Trophoblast cell (in vitro differentiated cells and primary cell): ENCODE results near the gene MBIP.

ENCODE experiments used
- DNase-seq, 2 donors: peaks; one replicate each; pipeline ENCODE4 v3.0.0-alpha.2; 2016
- H2AFZ ChIP-seq: 2 replicates; pipeline ENCODE4 v1.6.1; 2013; ENCODE audit warnings: low read length, moderate library complexity, mild to moderate bottlenecking; ENCODE audit not compliant: insufficient read depth, poor library complexity
- H2AK5ac ChIP-seq: 2 replicates; pipeline ENCODE4 v1.6.1; 2013; ENCODE audit warnings: mild to moderate bottlenecking, low read length
- H2BK120ac ChIP-seq: 2 replicates; pipeline ENCODE4 v1.6.1; 2013; ENCODE audit warnings: low read length, mild to moderate bottlenecking, moderate library complexity; ENCODE audit not compliant: insufficient read depth, poor library complexity
- H2BK12ac ChIP-seq: 2 replicates; pipeline ENCODE4 v1.6.1; 2013; ENCODE audit warnings: mild to moderate bottlenecking, low read length, moderate library complexity
- H2BK5ac ChIP-seq: 2 replicates; pipeline ENCODE4 v1.6.1; 2013; ENCODE audit warnings: low read length, low read depth, moderate library complexity, mild to moderate bottlenecking; ENCODE audit not compliant: poor library complexity
- H3K14ac ChIP-seq: 2 replicates; pipeline ENCODE4 v1.6.1; 2013; ENCODE audit warnings: mild to moderate bottlenecking, low read length
- H3K18ac ChIP-seq: 2 replicates; pipeline ENCODE4 v1.6.1; 2013; ENCODE audit warnings: mild to moderate bottlenecking, low read length
- H3K23ac ChIP-seq: 2 replicates; pipeline ENCODE4 v1.6.1; 2013; ENCODE audit warnings: low read length
- H3K27ac ChIP-seq: 2 replicates; pipeline ENCODE4 v1.5.1; 2013; ENCODE audit warnings: low read depth, mild to moderate bottlenecking, inconsistent platforms, low read length, moderate library complexity
- H3K27me3 ChIP-seq: 2 replicates; pipeline ENCODE4 v1.6.1; 2013; ENCODE audit warnings: inconsistent platforms, mild to moderate bottlenecking, low read length, moderate library complexity; ENCODE audit not compliant: insufficient read depth
- H3K36me3 ChIP-seq, 2 experiments: 1 replicate in 1 of 2; 2 replicates in 1 of 2; pipeline ENCODE4 v1.6.1; 2013; ENCODE audit warnings: low read length in 2 of 2, mild to moderate bottlenecking in 2 of 2, moderate library complexity in 1 of 2; ENCODE audit not compliant: insufficient read depth in 2 of 2, control insufficient read depth in 1 of 2
- H3K4ac ChIP-seq: 2 replicates; pipeline ENCODE4 v1.6.1; 2013; ENCODE audit warnings: low read depth, mild to moderate bottlenecking, low read length, moderate library complexity
- H3K4me1 ChIP-seq, 2 experiments: 1 replicate in 1 of 2; 2 replicates in 1 of 2; pipeline ENCODE4 v1.6.1; 2013; ENCODE audit warnings: low read length in 2 of 2, mild to moderate bottlenecking in 2 of 2, moderate library complexity in 1 of 2; ENCODE audit not compliant: insufficient read depth in 2 of 2, control insufficient read depth in 1 of 2
- H3K4me2 ChIP-seq: 2 replicates; pipeline ENCODE4 v1.6.1; 2013; ENCODE audit warnings: inconsistent platforms, mild to moderate bottlenecking, low read length, moderate library complexity
- H3K4me3 ChIP-seq: 2 replicates; pipeline ENCODE4 v1.5.1; 2013; ENCODE audit warnings: mild to moderate bottlenecking, low read depth, low read length, inconsistent platforms
- H3K79me1 ChIP-seq: one replicate; pipeline ENCODE4 v1.6.1; 2013; ENCODE audit warnings: low read length
- H3K79me2 ChIP-seq: 2 replicates; pipeline ENCODE4 v1.6.1; 2013; ENCODE audit warnings: low read length, mild to moderate bottlenecking; ENCODE audit not compliant: control insufficient read depth, insufficient read depth, poor library complexity
- H3K9ac ChIP-seq: 2 replicates; pipeline ENCODE4 v1.6.1; 2013; ENCODE audit warnings: mild to moderate bottlenecking, low read length
- H3K9me3 ChIP-seq: 2 replicates; pipeline ENCODE4 v1.6.1; 2013; ENCODE audit warnings: low read depth, mild to moderate bottlenecking, control low read depth, inconsistent platforms, low read length; ENCODE audit not compliant: insufficient read depth
- H4K12ac ChIP-seq: 2 replicates; pipeline ENCODE4 v1.6.1; 2013; ENCODE audit warnings: low read depth, mild to moderate bottlenecking, low read length, moderate library complexity
- H4K8ac ChIP-seq: 2 replicates; pipeline ENCODE4 v1.6.1; 2013; ENCODE audit warnings: low read depth, mild to moderate bottlenecking, low read length, moderate library complexity
- H4K91ac ChIP-seq: one replicate; pipeline ENCODE4 v1.6.1; 2013; ENCODE audit warnings: low read depth, mild to moderate bottlenecking, low read length, moderate library complexity
- WGBS: extraction: QIAGEN DNeasy Blood & Tissue Kit; methylation state at CpG from one replicate; pipeline ENCODE4 v1.1.7; 2013; ENCODE audit warnings: missing lambda C conversion rate; ENCODE audit not compliant: insufficient read length, insufficient coverage; ENCODE audit errors: extremely low coverage; 5-methylcytosine and 5-hydroxymethylcytosine counted together

MBIP gene

DNA sequence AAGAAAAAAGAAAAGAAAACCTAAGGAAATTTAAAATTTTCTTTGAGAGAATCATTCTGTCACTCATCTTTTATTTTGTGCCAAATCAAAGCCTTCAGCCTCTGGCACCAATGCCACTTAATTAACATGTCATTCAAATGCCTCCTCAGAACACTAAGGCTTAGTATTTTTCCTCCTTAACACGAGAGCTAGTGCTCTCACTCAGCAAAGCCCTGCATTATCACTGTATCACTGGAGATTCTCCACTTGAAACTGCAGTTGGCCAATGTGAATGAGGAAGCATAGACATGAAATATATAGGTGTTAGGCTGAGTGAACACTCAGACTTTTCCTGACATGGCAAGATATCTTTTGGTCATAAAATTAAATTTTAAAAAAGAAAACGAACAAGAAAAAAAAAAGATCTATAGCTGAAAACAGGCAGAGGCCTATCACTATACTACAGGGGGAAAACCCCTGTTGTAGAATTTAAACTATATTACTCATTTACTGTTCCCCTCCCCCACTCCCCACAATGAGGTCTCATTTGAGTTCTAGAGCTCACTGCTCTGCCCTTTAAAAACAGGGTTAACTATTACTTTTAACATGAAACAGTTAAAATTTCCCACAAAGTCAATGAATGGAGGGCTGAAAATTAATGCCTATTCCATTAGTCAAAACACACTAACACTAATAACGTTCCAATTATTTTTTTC, 5.1 kb downstream of the MBIP start:
- Histone ChIP-seq H2BK5ac (no peak overlapping the region), H2AK5ac (no peak overlapping the region), H4K91ac (no peak overlapping the region), H2AFZ (no peak overlapping the region), H2BK12ac (no peak overlapping the region), H4K8ac (no peak overlapping the region), H3K27ac (no peak overlapping the region), H3K4me2 (no peak overlapping the region), H3K14ac (no peak overlapping the region), H3K27me3 (no peaks in the 10 kb centered on the region), H3K4me3 (no peak overlapping the region), H3K79me1 (peaks cover 3% of the 10 kb centered on the region), H3K4ac (no peak overlapping the region), H3K9me3 (no peaks in the 10 kb centered on the region), H3K9ac (no peak overlapping the region), H3K36me3 (peaks cover 0 to 10% of the 10 kb centered on the region in 2 experiments), H3K4me1 (no peaks in the 10 kb centered on the region), H3K18ac (no peak overlapping the region), H4K12ac (no peak overlapping the region), H2BK120ac (no peak overlapping the region), H3K23ac (no peak overlapping the region), H3K79me2 (peaks cover 4% of the 10 kb centered on the region)
- 100% methylated on average over 1 of the region's 3 CpGs for WGBS
- no peak for DNase-seq

DNA sequence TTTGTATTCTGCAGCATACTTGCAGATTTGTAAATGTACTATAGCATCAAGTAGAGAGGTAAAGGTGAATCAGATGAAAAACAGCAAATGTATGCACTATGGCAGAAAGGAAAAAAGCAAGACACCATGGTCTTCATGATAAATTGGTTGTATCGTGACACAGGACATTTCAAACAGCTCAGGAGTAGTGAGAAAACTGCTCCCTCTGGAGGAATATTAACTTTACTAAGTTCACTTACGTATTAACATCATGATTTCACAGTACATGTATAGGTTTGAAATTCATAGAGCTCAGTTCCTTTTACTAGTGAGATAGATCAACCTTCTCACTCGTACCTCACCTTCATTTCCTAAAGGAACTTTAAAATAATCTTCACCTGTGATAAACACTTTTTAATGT, 6.5 kb downstream of the MBIP start:
- no CpG with 5 or more reads among the region's 3 CpGs for WGBS
- DNase-seq, result no peak
- no peak overlapping the region for H3K4ac ChIP-seq
- H3K9me3 ChIP-seq, result no peaks in the 10 kb centered on the region
- no peak overlapping the region for H4K8ac ChIP-seq
- no peaks in the 10 kb centered on the region for H3K79me2 ChIP-seq
- H3K18ac ChIP-seq, result no peak overlapping the region
- H3K36me3 ChIP-seq, result peaks cover 2 to 14% of the 10 kb centered on the region in 2 experiments
- H2AK5ac ChIP-seq, result no peak overlapping the region
- no peak overlapping the region for H2AFZ ChIP-seq
- H3K14ac ChIP-seq, result no peak overlapping the region
- no peak overlapping the region for H3K23ac ChIP-seq
- H4K91ac ChIP-seq, result no peak overlapping the region
- no peaks in the 10 kb centered on the region for H3K79me1 ChIP-seq
- no peaks in the 10 kb centered on the region for H3K4me1 ChIP-seq
- H3K27me3 ChIP-seq, result no peaks in the 10 kb centered on the region
- no peak overlapping the region for H2BK12ac ChIP-seq
- no peak overlapping the region for H4K12ac ChIP-seq
- no peak overlapping the region for H2BK120ac ChIP-seq
- H3K4me2 ChIP-seq, result no peak overlapping the region
- no peak overlapping the region for H3K9ac ChIP-seq
- H3K4me3 ChIP-seq, result no peak overlapping the region
- no peak overlapping the region for H3K27ac ChIP-seq
- H2BK5ac ChIP-seq, result no peak overlapping the region

- no peak overlapping the region for H2AFZ ChIP-seq
- no peaks in the 10 kb centered on the region for H3K27me3 ChIP-seq
- no peak overlapping the region for H2BK12ac ChIP-seq
- DNase-seq, result no peak
- H3K9me3 ChIP-seq, result no peaks in the 10 kb centered on the region
- no peak overlapping the region for H4K8ac ChIP-seq
- WGBS, result no CpG with 5 or more reads among the region's 2 CpGs
- peaks cover 2 to 14% of the 10 kb centered on the region in 2 experiments for H3K36me3 ChIP-seq
- no peak overlapping the region for H2BK5ac ChIP-seq
- H3K4me1 ChIP-seq, result no peaks in the 10 kb centered on the region
- H3K18ac ChIP-seq, result no peak overlapping the region
- no peak overlapping the region for H2BK120ac ChIP-seq
- no peak overlapping the region for H4K91ac ChIP-seq
- H3K79me1 ChIP-seq, result no peaks in the 10 kb centered on the region
- H3K9ac ChIP-seq, result no peak overlapping the region
- no peak overlapping the region for H3K27ac ChIP-seq
- no peaks in the 10 kb centered on the region for H3K79me2 ChIP-seq
- H4K12ac ChIP-seq, result no peak overlapping the region
- H3K4me3 ChIP-seq, result no peak overlapping the region
- no peak overlapping the region for H2AK5ac ChIP-seq
- no peak overlapping the region for H3K4me2 ChIP-seq
- H3K4ac ChIP-seq, result no peak overlapping the region
- H3K14ac ChIP-seq, result no peak overlapping the region
- no peak overlapping the region for H3K23ac ChIP-seq
Observed at GRCh38 chr14:36313206-36313605, 7.2 kb downstream of the MBIP start.

- WGBS, result no CpG with 5 or more reads among the region's 2 CpGs
- H3K4ac ChIP-seq, result no peak overlapping the region
- no peaks in the 10 kb centered on the region for H3K4me1 ChIP-seq
Observed at GRCh38 chr14:36306836-36307235, 13.6 kb downstream of the MBIP start.

More at GRCh38 chr14:36306836-36307235, 13.6 kb downstream of the MBIP start:
- no peak overlapping the region for H4K8ac ChIP-seq
- H2BK120ac ChIP-seq, result no peak overlapping the region
- H2BK12ac ChIP-seq, result no peak overlapping the region
- no peak overlapping the region for H3K14ac ChIP-seq
- H3K79me2 ChIP-seq, result no peaks in the 10 kb centered on the region
- H3K9ac ChIP-seq, result no peak overlapping the region
- no peaks in the 10 kb centered on the region for H3K9me3 ChIP-seq
- no peak overlapping the region for H2BK5ac ChIP-seq
- H3K4me2 ChIP-seq, result no peak overlapping the region
- H3K36me3 ChIP-seq, result peaks cover 4 to 18% of the 10 kb centered on the region in 2 experiments
- H3K4me3 ChIP-seq, result no peak overlapping the region
- no peak overlapping the region for H3K18ac ChIP-seq
- no peak overlapping the region for H2AFZ ChIP-seq
- no peak overlapping the region for H2AK5ac ChIP-seq
- no peaks in the 10 kb centered on the region for H3K79me1 ChIP-seq
- H3K27me3 ChIP-seq, result no peaks in the 10 kb centered on the region
- DNase-seq, result no peak
- H4K91ac ChIP-seq, result no peak overlapping the region
- no peak overlapping the region for H3K23ac ChIP-seq
- H3K27ac ChIP-seq, result no peak overlapping the region
- H4K12ac ChIP-seq, result no peak overlapping the region
